Stimulated activated CD8-positive, alpha-beta memory T cell treated with anti-CD3 and anti-CD28 coated beads, Interleukin-12 subunit alpha, Interleukin-12 subunit beta, amount 100 ng/mL, for 4 hours (primary cell): ENCODE data around the gene PKP1.

Experiments used
- DNase-seq: peaks from one replicate; pipeline ENCODE4 v3.0.0-alpha.2; 2020; ENCODE audit warnings: low read depth

Gene PKP1

GRCh38 chr1:201371276-201371675, 88.0 kb downstream of the PKP1 start:
- DNase-seq, result no peak

GRCh38 chr1:201371792-201372191, 88.5 kb downstream of the PKP1 start:
- DNase-seq, result no peak

DNA sequence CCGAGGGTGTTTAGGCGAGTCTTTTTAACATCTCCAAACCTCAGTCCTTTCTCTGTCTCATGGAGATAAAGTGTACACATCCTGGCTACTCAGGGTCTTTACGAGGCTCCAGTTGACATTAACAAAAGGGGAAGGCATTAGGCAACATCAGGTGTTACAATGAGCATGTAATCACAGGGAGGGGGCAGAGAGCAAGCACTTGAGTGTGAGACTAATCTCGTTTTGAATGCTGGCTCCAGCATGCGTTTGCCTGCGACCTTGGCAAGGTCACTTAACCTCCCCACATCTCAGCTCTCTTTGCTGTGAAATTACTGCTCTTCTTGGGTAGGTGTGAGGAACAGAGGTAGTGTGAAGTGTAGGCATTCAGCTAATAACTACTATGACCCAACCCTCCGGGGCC, 91.1 kb downstream of the PKP1 start:
- DNase-seq, result no peak

GRCh38 chr1:201375169-201375568, 91.9 kb downstream of the PKP1 start:
- no peak for DNase-seq

DNA sequence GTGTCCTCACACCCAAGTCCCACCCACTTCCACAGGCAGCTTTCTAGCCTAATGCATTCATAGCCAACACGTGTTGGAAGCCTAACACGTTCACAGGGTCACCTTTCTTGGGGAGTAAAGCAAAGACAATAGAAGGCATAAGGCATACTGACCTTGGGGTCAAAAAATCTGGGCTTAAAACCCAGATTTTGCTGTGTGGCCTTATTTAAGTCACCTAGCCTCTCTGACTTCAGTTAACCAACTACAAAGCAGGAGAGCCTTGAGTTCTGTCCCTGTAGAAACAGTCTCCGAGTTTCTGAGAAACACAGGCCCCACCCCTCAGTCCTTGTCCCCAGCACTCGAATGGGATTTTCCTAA, 92.8 kb downstream of the PKP1 start:
- DNase-seq, result no peak

DNA sequence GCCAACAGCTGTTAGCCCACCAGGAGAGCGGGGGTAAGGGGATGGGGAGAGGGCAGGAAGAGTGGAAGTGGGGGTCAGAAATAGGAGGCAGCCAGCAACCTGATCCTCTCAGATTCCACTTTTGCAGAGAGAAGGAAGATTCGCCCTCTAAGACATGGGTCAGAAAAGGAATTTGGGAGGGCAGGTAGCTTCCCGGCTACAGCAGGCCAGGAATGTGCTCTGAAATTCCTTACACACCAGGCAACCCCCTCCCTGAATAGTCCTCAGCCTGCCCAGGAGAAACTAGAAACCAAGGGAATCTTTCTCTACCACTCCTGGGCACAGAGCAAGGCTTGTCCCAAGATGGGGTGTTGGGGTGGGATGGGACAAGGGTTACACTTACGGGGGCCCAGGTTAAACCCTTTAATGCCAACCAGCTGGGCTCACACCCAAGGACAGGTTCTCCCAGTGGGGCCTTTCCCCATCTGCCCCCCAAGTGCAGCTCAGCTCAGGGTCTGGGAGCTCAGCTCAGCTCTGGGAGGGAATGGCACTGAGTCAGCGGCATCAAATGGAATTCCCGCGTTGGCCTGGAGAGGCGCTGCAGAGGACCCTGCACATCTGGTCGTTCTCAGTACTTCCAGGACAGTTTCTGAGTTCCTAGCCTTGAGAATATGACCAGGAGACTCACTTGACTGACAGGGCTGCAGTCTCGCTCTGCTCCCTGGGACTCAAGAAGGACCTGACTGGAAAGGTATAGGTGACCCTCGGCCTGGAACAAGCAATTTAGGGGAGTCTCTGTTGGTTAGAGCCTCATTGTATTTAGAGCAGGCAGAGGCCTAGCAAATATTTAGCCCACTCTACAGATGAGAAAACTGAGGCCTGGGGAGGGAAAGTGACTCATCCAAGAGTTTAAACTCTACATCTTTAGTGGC, 93.4 kb downstream of the PKP1 start:
- no peak for DNase-seq

DNA sequence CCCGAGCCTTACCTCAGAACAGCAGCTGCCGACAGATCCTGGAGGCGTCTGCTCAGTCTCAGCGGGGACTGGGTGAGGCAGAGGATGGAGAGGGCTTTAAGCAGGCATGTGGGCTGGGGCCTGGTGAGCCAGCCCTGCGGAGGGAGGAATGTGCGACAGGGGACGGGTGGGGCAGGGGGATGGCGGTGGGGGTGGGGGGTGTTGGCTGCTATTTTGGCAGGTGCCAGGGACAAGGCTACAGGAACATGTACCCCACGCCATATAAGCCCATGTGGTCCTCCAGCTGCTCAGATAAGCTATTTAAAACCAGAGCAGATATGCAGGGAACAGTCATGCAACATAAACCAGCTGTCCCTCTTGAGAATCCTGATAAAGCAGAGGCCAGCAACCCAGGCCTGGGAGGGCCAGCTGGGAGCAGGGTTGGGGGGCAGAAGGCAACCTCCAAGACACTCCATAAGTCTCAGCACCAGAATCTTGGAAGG, 94.3 kb downstream of the PKP1 start, which contains the start of gene TNNT2:
TSS of gene TNNT2 (minus strand) at position 70 of the 482 bp plus-strand sequence. CDS start 4,426 bp downstream, outside the sequence.
- no peak for DNase-seq

DNA sequence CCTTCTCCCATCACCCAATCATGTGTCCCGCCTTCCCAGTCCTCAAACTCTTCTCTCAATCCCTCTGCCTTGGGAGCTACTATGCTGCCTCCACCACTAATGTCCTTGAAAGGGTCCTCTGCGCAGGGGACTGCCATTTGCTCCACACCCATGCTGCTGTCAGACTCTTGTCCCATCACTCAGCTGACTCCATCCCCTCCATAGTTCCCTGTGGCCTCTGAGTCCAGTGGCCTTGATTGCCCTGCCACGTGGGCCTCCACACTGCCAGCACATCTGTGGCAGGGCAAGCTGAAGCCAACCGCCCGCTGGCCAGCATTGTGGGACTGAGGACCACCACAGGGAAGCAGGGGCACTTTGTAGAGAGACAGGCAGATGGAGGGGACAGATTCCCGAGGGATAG, 95.5 kb downstream of the PKP1 start:
- no peak for DNase-seq

- DNase-seq, result no peak
Measured at GRCh38 chr1:201379733-201380242, 96.5 kb downstream of the PKP1 start.

DNA sequence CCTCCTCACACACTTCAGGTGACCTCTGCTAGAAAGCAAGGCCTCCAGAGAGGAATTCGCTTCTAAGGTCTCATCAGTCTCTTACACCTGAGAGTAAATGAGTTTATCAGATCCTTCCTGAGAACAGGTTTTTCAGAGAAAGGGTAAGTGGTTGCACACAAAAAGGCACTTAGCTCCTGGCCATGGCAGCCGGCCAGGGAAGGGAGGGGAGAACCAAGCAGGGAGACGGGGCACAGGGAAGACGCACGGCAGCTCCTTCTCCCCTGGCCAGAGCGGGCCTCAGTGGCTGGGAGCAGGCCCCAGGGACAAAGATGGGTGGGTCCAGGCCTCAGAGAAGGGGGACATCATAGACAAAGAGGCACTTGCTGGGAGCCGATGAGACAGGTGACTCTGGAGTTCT, 97.8 kb downstream of the PKP1 start:
- no peak for DNase-seq
